ENCODE results near the gene EN1. TPM values are rescaled to one million over a fixed set of nuclear protein-coding genes. Genes with fewer than 3 reads are reported as not detected.

The EN1 gene
- total RNA-seq, 1 experiment from 2014 or later, result not detected

DNA sequence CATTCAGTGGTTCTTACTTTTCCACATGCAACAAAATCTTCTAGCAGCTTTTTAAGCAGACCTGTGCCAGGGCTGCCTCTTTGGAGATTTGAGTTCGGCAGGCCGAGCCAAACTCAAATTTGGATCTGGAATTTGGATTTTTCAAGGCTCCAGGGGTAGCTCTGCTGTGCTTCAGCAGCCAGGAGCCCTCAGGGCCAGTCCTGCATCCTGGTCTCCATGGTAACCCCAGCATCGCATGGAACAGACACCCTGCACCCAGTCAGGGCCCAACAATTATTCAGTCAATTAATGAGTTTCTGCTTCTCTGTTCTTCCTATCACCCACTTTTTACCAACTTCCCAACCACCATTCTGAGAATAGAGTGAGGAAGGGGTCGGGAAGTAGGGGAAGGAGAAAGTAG lies 30.0 kb downstream of the EN1 start:
- Histone ChIP-seq H3K36me3 (ENCODE audit: control insufficient read depth in 1 of 2, insufficient read depth in 2 of 2, low read length in 2 of 2) (no peaks in the 10 kb centered on the region), H3K4me2 (ENCODE audit: low read length) (no peak overlapping the region), H3K9ac (ENCODE audit: low read length) (no peak overlapping the region), H3K4me1 (ENCODE audit: control insufficient read depth in 1 of 2, insufficient read depth in 2 of 2, low read length in 2 of 2) (no peaks in the 10 kb centered on the region), H2AFZ (ENCODE audit: low read depth, low read length, poor library complexity, severe bottlenecking) (no peak overlapping the region), H3K27ac (ENCODE audit: low read depth, low read length) (no peak overlapping the region), H3K79me2 (ENCODE audit: insufficient read depth, low read length) (no peaks in the 10 kb centered on the region), H3K4me3 (replicated peaks in 1 of 2; ENCODE audit: low read depth in 1 of 2, low read length in 2 of 2) (no peak overlapping the region), H4K20me1 (ENCODE audit: insufficient read depth) (no peaks in the 10 kb centered on the region), H3K9me2 (ENCODE audit: insufficient read depth) (no peaks in the 10 kb centered on the region), H3K27me3 (ENCODE audit: insufficient read depth, low read length) (peaks cover 48% of the 10 kb centered on the region), H3K9me3 (ENCODE audit: control insufficient read depth in 1 of 2, insufficient read depth in 1 of 2, low read depth in 1 of 2, low read length in 2 of 2) (no peaks in the 10 kb centered on the region)
- intact Hi-C loops (cut with micrococcal nuclease), result no loop called here
- ChIA-PET RAD21 (ENCODE audit: low non-redundant PET in 1 of 2, low total read pairs in 2 of 2, uncharacterized antibody in 2 of 2, unreplicated experiment in 2 of 2) (no interaction called here), CTCF (interaction anchor here (1.5 kb wide), 1 partner anchor 38 kb away, joined by 4 read pairs; no protein-coding TSS in a partner anchor), POLR2A (no interaction called here)
- ATAC-seq, result no peak
- no peak for DNase-seq (ENCODE audit: low read depth, low spot score)
- TF ChIP-seq, protein P1, sequence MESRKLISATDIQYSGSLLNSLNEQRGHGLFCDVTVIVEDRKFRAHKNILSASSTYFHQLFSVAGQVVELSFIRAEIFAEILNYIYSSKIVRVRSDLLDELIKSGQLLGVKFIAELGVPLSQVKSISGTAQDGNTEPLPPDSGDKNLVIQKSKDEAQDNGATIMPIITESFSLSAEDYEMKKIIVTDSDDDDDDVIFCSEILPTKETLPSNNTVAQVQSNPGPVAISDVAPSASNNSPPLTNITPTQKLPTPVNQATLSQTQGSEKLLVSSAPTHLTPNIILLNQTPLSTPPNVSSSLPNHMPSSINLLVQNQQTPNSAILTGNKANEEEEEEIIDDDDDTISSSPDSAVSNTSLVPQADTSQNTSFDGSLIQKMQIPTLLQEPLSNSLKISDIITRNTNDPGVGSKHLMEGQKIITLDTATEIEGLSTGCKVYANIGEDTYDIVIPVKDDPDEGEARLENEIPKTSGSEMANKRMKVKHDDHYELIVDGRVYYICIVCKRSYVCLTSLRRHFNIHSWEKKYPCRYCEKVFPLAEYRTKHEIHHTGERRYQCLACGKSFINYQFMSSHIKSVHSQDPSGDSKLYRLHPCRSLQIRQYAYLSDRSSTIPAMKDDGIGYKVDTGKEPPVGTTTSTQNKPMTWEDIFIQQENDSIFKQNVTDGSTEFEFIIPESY (IDR thresholded peaks at IDR 0.05; ENCODE audit: extremely low read depth, insufficient replicate concordance, low read length), result no peak
- TF ChIP-seq RAD21 (IDR thresholded peaks at IDR 0.05; ENCODE audit: low read depth) (no peak), EZH2phosphoT487 (IDR thresholded peaks at IDR 0.05; ENCODE audit: borderline replicate concordance) (no peak), ZNF274 (IDR thresholded peaks at IDR 0.05; ENCODE audit: low read depth, low read length) (no peak), CBX3 (IDR thresholded peaks at IDR 0.05; ENCODE audit: low read depth) (no peak), JUND (IDR thresholded peaks at IDR 0.05) (no peak), ZFX (IDR thresholded peaks at IDR 0.05) (no peak), ATF3 (IDR thresholded peaks at IDR 0.05) (no peak), YY1 (IDR thresholded peaks at IDR 0.05; ENCODE audit: extremely low read depth, insufficient replicate concordance, low read depth, low read length) (no peak), EZH2 (IDR thresholded peaks at IDR 0.05) (no peak), POLR2AphosphoS5 (IDR thresholded peaks at IDR 0.05; ENCODE audit: low read depth, low read length) (no peak), TCF7L2 (IDR thresholded peaks at IDR 0.05; ENCODE audit: borderline replicate concordance, extremely low read depth, insufficient read depth, insufficient read length) (no peak)
- TF ChIP-seq, protein P2, sequence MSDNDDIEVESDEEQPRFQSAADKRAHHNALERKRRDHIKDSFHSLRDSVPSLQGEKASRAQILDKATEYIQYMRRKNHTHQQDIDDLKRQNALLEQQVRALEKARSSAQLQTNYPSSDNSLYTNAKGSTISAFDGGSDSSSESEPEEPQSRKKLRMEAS (IDR thresholded peaks at IDR 0.05), result no peak
- TF ChIP-seq, protein P3, sequence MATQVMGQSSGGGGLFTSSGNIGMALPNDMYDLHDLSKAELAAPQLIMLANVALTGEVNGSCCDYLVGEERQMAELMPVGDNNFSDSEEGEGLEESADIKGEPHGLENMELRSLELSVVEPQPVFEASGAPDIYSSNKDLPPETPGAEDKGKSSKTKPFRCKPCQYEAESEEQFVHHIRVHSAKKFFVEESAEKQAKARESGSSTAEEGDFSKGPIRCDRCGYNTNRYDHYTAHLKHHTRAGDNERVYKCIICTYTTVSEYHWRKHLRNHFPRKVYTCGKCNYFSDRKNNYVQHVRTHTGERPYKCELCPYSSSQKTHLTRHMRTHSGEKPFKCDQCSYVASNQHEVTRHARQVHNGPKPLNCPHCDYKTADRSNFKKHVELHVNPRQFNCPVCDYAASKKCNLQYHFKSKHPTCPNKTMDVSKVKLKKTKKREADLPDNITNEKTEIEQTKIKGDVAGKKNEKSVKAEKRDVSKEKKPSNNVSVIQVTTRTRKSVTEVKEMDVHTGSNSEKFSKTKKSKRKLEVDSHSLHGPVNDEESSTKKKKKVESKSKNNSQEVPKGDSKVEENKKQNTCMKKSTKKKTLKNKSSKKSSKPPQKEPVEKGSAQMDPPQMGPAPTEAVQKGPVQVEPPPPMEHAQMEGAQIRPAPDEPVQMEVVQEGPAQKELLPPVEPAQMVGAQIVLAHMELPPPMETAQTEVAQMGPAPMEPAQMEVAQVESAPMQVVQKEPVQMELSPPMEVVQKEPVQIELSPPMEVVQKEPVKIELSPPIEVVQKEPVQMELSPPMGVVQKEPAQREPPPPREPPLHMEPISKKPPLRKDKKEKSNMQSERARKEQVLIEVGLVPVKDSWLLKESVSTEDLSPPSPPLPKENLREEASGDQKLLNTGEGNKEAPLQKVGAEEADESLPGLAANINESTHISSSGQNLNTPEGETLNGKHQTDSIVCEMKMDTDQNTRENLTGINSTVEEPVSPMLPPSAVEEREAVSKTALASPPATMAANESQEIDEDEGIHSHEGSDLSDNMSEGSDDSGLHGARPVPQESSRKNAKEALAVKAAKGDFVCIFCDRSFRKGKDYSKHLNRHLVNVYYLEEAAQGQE (IDR thresholded peaks at IDR 0.05; ENCODE audit: low read depth), result no peak
- BruUV-seq (replicated peaks), result no TSS peak
